Astrocyte (in vitro differentiated cells and primary cell): ENCODE data around the gene GTF3C1.

Experiments
- CTCF ChIP-seq: IDR thresholded peaks from 2 replicates; pipeline ENCODE4 v1.5.1; 2011; ENCODE audit warnings: low read depth, mild to moderate bottlenecking, inconsistent platforms, low read length, moderate library complexity; ENCODE audit not compliant: insufficient read depth
- EZH2 ChIP-seq: IDR thresholded peaks from 2 replicates; pipeline ENCODE4 v1.6.1; 2012; ENCODE audit warnings: mild to moderate bottlenecking, low read length, inconsistent platforms; ENCODE audit not compliant: insufficient read depth

GRCh38 chr16:27517664-27518063, 32.0 kb downstream of the GTF3C1 start:
- TF ChIP-seq CTCF, result no peak
- TF ChIP-seq EZH2, result no peak
